ENCODE data around the gene RBM24.
"Not testable (repeated sequence)": the region's sequence is repeated elsewhere in the genome, so short reads cannot be mapped to it uniquely, and the experiment has no call there.

RBM24 gene

GRCh38 chr6:17318435-17319165 lies 37.4 kb downstream of the RBM24 start:
- H3K9ac ChIP-seq (ENCODE audit: low read length), result no peak overlapping the region
- H3K4me3 ChIP-seq (ENCODE audit: low read length), result no peak overlapping the region
- no peaks in the 10 kb centered on the region for H3K36me3 ChIP-seq (ENCODE audit: control insufficient read depth, insufficient read depth, low read length)
- no peaks in the 10 kb centered on the region for H3K9me3 ChIP-seq (ENCODE audit: control insufficient read depth, low read length)
- H3K27me3 ChIP-seq (ENCODE audit: control insufficient read depth, insufficient read depth, low read length), result no peaks in the 10 kb centered on the region
- H3K4me1 ChIP-seq (ENCODE audit: control insufficient read depth, insufficient read depth, low read length), result no peaks in the 10 kb centered on the region

GRCh38 chr6:17320266-17320665 lies 39.1 kb downstream of the RBM24 start:
- not testable (repeated sequence) for H3K4me1 ChIP-seq (ENCODE audit: control insufficient read depth, insufficient read depth, low read length); H3K27me3 ChIP-seq (ENCODE audit: control insufficient read depth, insufficient read depth, low read length)

GRCh38 chr6:17331238-17331637 lies 50.1 kb downstream of the RBM24 start:
- Histone ChIP-seq H3K9ac (ENCODE audit: low read length) (no peak overlapping the region), H3K9me3 (ENCODE audit: control insufficient read depth, low read length) (no peaks in the 10 kb centered on the region), H3K36me3 (ENCODE audit: control insufficient read depth, insufficient read depth, low read length) (no peaks in the 10 kb centered on the region), H3K27me3 (ENCODE audit: control insufficient read depth, insufficient read depth, low read length) (no peaks in the 10 kb centered on the region), H3K4me1 (ENCODE audit: control insufficient read depth, insufficient read depth, low read length) (no peaks in the 10 kb centered on the region), H3K4me3 (ENCODE audit: low read length) (no peak overlapping the region)

More at GRCh38 chr6:17320266-17320665, 39.1 kb downstream of the RBM24 start:
- not testable (repeated sequence) for H3K36me3 ChIP-seq (ENCODE audit: control insufficient read depth, insufficient read depth, low read length); H3K4me3 ChIP-seq (ENCODE audit: low read length); H3K9ac ChIP-seq (ENCODE audit: low read length); H3K9me3 ChIP-seq (ENCODE audit: control insufficient read depth, low read length)

GRCh38 chr6:17334265-17334664 lies 53.1 kb downstream of the RBM24 start:
- H3K36me3 ChIP-seq (ENCODE audit: control insufficient read depth, insufficient read depth, low read length), result no peaks in the 10 kb centered on the region
- H3K9ac ChIP-seq (ENCODE audit: low read length), result no peak overlapping the region
- no peak overlapping the region for H3K4me3 ChIP-seq (ENCODE audit: low read length)
- H3K4me1 ChIP-seq (ENCODE audit: control insufficient read depth, insufficient read depth, low read length), result no peaks in the 10 kb centered on the region
- no peaks in the 10 kb centered on the region for H3K9me3 ChIP-seq (ENCODE audit: control insufficient read depth, low read length)
- no peaks in the 10 kb centered on the region for H3K27me3 ChIP-seq (ENCODE audit: control insufficient read depth, insufficient read depth, low read length)

DNA sequence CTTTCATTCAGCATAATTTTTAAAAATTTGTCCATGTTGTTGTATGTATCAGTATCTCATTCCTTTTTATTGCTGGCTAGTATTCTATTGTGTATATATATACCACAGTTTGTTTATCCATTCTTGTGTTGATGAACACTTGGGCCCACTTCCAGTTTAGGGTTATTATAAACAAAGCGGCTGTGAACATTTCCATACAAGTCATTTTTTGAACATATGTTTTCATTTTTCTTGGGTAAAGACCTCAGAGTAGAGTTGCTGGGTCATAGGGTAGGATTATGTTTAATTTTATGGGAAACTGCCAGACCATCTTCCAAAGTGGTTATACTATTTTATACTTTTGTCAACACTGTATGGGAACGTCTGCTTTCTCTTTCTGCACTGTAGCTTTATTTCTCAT lies 55.3 kb downstream of the RBM24 start:
- Histone ChIP-seq H3K9me3 (ENCODE audit: control insufficient read depth, low read length) (no peaks in the 10 kb centered on the region), H3K36me3 (ENCODE audit: control insufficient read depth, insufficient read depth, low read length) (no peaks in the 10 kb centered on the region), H3K9ac (ENCODE audit: low read length) (no peak overlapping the region), H3K4me3 (ENCODE audit: low read length) (no peak overlapping the region), H3K4me1 (ENCODE audit: control insufficient read depth, insufficient read depth, low read length) (no peaks in the 10 kb centered on the region), H3K27me3 (ENCODE audit: control insufficient read depth, insufficient read depth, low read length) (no peaks in the 10 kb centered on the region)

- Histone ChIP-seq H3K36me3 (ENCODE audit: control insufficient read depth, insufficient read depth, low read length) (no peaks in the 10 kb centered on the region), H3K4me3 (ENCODE audit: low read length) (no peak overlapping the region), H3K9me3 (ENCODE audit: control insufficient read depth, low read length) (no peaks in the 10 kb centered on the region), H3K27me3 (ENCODE audit: control insufficient read depth, insufficient read depth, low read length) (no peaks in the 10 kb centered on the region), H3K4me1 (ENCODE audit: control insufficient read depth, insufficient read depth, low read length) (no peaks in the 10 kb centered on the region), H3K9ac (ENCODE audit: low read length) (no peak overlapping the region)
Measured at GRCh38 chr6:17339308-17339670, 58.1 kb downstream of the RBM24 start.

DNA sequence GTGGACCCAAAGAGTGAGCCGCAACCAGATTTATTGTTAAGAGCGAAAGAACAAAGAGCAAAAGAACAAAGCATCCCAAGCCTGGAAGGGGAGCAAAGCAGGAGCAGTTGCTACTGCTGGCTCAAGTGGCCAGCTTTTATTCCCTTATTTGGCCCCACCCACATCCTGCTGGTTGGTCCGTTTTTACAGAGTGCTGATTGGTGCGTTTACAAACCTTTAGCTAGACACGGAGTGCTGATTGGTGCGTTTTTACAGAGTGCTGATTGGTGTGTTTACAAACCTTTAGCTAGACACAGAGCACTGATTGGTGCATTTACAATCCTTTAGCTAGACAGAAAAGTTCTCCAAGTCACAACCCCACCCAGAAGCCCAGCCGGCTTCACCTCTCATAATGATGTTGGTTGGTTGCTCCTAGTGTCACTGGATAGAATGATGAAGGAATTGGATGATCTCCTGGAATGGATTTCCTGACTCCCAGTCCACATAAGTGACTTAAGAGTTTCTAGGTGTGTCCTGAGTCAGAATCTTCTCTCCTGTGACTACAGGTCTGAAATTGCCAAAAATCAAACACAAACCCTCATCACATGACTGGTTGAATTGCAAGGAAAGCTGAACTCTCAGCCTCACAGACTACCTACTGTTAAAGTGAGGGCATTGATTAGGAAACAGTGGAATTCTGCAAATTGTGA lies 60.1 kb downstream of the RBM24 start:
- Histone ChIP-seq H3K27me3 (ENCODE audit: control insufficient read depth, insufficient read depth, low read length) (no peaks in the 10 kb centered on the region), H3K4me1 (ENCODE audit: control insufficient read depth, insufficient read depth, low read length) (no peaks in the 10 kb centered on the region), H3K36me3 (ENCODE audit: control insufficient read depth, insufficient read depth, low read length) (no peaks in the 10 kb centered on the region)

GRCh38 chr6:17341891-17342290 lies 60.7 kb downstream of the RBM24 start:
- Histone ChIP-seq H3K27me3 (ENCODE audit: control insufficient read depth, insufficient read depth, low read length) (no peaks in the 10 kb centered on the region), H3K4me1 (ENCODE audit: control insufficient read depth, insufficient read depth, low read length) (no peaks in the 10 kb centered on the region), H3K9ac (ENCODE audit: low read length) (no peak overlapping the region), H3K36me3 (ENCODE audit: control insufficient read depth, insufficient read depth, low read length) (no peaks in the 10 kb centered on the region), H3K9me3 (ENCODE audit: control insufficient read depth, low read length) (no peaks in the 10 kb centered on the region), H3K4me3 (ENCODE audit: low read length) (no peak overlapping the region)

More for the DNA sequence above, 60.1 kb downstream of the RBM24 start:
- no peak overlapping the region for H3K4me3 ChIP-seq (ENCODE audit: low read length)
- no peaks in the 10 kb centered on the region for H3K9me3 ChIP-seq (ENCODE audit: control insufficient read depth, low read length)
- H3K9ac ChIP-seq (ENCODE audit: low read length), result no peak overlapping the region

DNA sequence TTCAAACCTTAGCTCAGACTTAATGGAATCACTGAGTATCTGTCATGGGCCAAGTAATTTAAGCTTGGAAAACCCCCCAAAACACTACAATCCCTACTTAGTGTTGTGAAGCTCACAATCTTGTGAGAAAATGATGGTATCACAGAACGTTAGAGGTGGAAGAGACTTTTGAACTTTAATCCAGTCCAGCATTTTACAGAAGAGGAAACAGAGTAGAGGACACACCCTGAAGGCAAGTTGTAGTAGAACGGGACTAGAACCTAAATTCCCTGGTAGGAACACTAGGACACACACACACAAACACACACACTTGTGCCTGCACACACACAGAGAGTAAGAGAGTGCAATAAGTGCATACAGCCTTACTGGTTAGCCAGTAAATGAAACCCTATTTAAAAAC lies 62.1 kb downstream of the RBM24 start:
- H3K27me3 ChIP-seq (ENCODE audit: control insufficient read depth, insufficient read depth, low read length), result no peaks in the 10 kb centered on the region
- no peaks in the 10 kb centered on the region for H3K4me1 ChIP-seq (ENCODE audit: control insufficient read depth, insufficient read depth, low read length)
- H3K4me3 ChIP-seq (ENCODE audit: low read length), result no peak overlapping the region
- H3K36me3 ChIP-seq (ENCODE audit: control insufficient read depth, insufficient read depth, low read length), result no peaks in the 10 kb centered on the region
- H3K9me3 ChIP-seq (ENCODE audit: control insufficient read depth, low read length), result no peaks in the 10 kb centered on the region
- H3K9ac ChIP-seq (ENCODE audit: low read length), result no peak overlapping the region

Data from mucosa of stomach (tissue), 1 donor.